Ovary (tissue), 3 donors: Measurements from ENCODE around the gene SIX2.

ENCODE experiments used
- POLR2A ChIP-seq: fragments of 450-650 bp; IDR thresholded peaks from one replicate; pipeline ENCODE4 v1.6.1; 2017; ENCODE audit warnings: antibody characterized with exemption, mild to moderate bottlenecking, moderate library complexity
- TF ChIP-seq, protein P1 (sequence below), 3 donors: fragments of 450-650 bp in 2 of 3; fragments of 200-600 bp in 1 of 3; IDR thresholded peaks; one replicate each; pipeline versions ENCODE4 v1.5.1 to v1.8.0; 2016 to 2022; ENCODE audit warnings: antibody characterized with exemption in 3 of 3, mild to moderate bottlenecking in 1 of 3
- donor health status: DM: no; HTN: no; CAD: no.

DNA sequence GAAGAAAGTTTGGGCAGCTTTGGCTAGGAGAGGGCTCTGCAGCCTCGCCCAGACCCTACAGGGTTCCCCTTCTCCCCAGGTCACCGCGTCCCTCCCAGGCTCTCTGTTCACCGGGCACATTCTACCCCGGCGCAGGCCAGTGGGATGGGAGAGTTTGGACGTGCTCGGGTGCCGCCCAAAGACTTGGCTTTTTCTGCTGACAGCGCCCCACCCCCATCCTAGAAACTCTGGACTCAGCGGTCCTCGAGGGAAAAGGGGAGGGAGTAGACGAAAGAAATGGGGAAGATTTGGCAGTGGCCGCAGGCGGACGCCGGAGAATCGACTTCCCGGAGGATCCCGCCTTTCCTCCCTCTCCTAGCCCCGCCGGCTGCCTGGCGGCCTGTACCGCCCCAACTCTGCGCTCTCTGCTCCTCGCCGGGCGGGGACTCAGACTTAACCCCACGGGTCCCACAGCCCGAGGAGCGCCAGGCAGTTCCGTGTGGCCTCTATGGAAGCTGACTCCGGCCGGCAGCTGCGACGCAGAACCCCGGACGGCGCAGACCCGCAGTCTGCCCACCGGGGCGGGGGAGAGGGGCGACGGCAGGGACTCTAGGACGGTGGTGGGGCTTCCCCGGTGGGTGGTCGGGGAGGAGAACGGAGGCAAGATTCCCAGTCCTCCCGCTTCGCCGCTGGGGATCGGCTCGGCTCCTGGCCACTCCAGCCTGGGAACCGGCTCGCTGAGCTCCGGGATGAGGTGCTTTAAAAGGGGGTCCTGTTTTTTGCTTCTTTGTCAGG lies 863 bp upstream of the SIX2 start:
- TF ChIP-seq, protein P1, sequence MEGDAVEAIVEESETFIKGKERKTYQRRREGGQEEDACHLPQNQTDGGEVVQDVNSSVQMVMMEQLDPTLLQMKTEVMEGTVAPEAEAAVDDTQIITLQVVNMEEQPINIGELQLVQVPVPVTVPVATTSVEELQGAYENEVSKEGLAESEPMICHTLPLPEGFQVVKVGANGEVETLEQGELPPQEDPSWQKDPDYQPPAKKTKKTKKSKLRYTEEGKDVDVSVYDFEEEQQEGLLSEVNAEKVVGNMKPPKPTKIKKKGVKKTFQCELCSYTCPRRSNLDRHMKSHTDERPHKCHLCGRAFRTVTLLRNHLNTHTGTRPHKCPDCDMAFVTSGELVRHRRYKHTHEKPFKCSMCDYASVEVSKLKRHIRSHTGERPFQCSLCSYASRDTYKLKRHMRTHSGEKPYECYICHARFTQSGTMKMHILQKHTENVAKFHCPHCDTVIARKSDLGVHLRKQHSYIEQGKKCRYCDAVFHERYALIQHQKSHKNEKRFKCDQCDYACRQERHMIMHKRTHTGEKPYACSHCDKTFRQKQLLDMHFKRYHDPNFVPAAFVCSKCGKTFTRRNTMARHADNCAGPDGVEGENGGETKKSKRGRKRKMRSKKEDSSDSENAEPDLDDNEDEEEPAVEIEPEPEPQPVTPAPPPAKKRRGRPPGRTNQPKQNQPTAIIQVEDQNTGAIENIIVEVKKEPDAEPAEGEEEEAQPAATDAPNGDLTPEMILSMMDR (IDR thresholded peaks at IDR 0.05) = no peak
- TF ChIP-seq POLR2A = no peak
